Measurements from ENCODE around the gene LPO.

LPO gene

GRCh38 chr17:58279016-58279711, 40.8 kb downstream of the LPO start:
- no peak for DNase-seq

DNA sequence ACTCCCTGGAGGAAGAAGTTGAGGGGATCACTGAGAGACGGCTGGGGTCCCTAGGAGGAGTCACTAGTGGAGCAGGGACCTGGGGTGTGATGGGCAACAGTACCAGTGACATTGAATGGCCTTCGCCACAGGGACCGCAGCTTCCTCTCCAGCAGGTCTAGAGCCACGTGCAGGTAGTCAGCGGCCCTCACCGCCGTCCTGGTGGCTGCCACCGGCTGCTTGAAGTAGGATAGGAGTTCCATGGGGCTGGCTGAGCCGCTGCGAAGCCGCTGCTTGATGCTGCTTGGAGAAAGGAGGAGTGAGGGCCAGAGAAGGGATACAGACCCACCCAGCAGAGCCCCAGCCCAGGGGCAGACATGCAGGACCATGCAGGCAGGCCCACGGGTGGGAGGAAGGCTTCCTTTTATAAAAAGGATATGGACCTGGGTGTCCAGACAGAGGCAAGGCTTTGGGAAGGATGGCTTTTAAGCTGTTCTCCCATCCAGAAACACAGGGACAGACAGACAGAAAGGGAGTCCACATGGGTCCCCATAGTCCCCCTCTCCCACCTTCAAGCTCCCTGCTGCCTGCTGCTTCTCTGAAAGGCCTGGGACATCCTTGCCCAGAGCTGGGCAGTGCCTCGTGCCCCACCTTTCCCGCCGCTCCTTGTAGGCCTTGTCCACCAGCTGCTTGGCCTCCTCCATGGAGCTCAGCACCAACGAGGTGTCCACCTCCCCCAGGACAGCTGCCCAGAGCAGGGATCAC, 41.5 kb downstream of the LPO start:
- DNase-seq: no peak

- DNase-seq: no peak
Observed at GRCh38 chr17:58280480-58281217, 42.3 kb downstream of the LPO start, which contains the start of gene MPO. Gene MPO (minus strand): TSS chr17:58280935. CDS start chr17:58280758, 177 bp downstream.

GRCh38 chr17:58281511-58282011, 43.2 kb downstream of the LPO start:
- no peak for DNase-seq

GRCh38 chr17:58282442-58282841, 44.1 kb downstream of the LPO start:
- no peak for DNase-seq

GRCh38 chr17:58283674-58284612, 45.6 kb downstream of the LPO start:
- DNase-seq: no peak

GRCh38 chr17:58284613-58285421, 46.4 kb downstream of the LPO start:
- DNase-seq: no peak

DNA sequence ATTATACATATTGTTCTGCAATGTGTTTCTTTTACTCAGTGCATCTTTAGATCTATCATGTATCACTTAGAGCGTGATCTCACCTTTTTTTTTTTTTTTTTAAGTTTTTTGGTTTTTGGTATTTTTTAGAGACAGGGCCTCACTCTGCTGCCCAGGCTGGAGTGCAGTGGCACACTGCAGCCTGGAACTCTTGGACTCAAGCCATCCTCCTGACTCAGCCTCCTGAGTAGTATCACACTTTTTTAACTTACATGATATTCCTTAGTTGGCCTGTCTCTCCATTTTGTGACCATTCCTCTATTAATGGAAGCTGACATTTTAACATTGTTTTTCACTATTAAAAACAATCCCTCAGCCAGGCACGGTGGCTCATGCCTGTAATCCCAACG, 47.0 kb downstream of the LPO start:
- DNase-seq: no peak

- DNase-seq: no peak
Observed at GRCh38 chr17:58289869-58290268, 51.5 kb downstream of the LPO start.

DNA sequence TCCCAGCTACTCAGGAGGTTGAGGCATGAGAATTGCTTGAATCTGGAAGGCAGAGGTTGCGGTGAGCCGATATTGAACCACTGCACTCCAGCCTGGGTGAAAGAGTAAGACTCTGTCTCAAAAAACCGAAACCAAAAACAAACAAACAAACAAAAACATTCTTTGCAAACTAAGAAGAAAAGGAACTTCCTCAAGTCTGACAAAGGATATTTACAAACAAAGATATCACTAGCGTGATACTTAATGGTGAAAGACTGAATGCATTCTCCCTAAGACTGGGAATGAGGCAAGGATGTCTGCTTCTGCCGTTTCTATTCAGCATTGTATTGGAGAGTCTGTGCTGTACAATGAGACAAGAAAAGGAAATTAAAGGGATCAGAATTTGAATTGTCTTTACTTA, 52.9 kb downstream of the LPO start:
- DNase-seq: no peak

GRCh38 chr17:58294034-58294433, 55.6 kb downstream of the LPO start:
- DNase-seq: no peak

GRCh38 chr17:58300336-58300735, 62.0 kb downstream of the LPO start:
- no peak for DNase-seq

DNA sequence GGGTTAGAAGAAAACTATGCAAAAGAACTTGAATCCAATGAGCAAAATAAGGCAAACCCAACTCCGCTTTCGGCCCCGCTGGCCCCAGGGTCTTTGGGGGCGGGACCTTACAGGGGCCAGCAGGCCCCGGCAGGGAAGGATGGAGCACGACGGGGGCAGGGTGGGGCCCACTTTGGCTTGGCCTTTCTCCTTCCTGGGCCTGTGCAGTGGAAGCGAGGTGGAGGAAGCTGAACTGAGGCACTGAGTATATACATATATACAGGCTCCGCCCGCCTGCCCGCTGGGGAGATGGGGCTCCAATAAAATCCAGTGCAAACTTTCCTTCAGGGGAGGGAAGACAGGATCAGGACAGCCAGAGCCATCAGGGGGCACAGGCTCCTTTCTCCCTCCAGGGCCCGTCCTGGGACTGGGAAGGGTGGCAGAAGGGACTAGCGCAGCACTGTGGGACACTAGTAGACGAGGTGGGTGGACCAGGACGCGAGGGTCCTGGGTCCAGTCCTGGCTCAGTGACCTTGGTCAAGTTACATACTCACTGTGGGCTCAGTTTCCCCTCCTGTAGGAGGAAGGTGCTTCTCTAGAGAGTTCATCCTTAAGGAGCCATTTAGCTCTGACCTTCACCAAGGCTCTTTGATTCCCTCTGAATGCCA, 63.2 kb downstream of the LPO start:
- no peak for DNase-seq

DNA sequence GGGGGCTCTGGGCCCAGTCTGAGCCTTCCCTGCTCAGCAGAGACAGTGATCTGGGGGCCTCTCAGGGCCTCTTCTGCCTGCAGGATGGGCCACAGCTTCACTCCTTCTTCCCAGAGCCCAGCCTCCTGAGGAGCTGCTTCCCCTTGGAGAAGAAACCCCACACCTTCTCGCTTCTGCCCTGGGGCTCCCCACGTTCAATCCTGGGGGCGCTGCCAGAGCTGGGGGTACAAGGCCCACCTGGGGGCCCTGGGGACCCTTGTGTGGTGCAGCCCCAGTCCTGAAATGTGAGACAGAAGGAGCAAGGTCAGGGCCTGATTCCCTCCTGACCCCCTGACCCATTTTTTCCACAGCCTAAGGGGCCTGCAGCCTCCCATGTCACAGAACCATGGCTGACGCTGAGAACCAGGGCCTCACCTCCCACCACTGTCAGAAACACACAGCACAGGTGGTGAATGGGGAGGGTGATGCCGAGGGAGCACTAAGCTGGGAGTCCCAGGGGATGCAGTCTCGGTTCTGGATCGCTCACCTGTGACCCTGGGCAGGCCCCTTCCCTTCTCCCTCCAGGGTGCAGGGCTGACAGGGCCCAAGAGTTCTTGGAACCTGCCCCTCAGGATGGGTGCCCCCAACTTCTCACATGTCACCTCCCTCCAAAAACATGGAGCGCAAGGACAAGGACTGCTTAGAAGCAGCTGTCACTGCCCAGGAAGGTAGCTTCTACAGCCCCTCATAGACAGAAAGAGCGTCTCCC, 64.0 kb downstream of the LPO start:
- no peak for DNase-seq

- no peak for DNase-seq
Observed at GRCh38 chr17:58302919-58303585, 64.7 kb downstream of the LPO start.

DNA sequence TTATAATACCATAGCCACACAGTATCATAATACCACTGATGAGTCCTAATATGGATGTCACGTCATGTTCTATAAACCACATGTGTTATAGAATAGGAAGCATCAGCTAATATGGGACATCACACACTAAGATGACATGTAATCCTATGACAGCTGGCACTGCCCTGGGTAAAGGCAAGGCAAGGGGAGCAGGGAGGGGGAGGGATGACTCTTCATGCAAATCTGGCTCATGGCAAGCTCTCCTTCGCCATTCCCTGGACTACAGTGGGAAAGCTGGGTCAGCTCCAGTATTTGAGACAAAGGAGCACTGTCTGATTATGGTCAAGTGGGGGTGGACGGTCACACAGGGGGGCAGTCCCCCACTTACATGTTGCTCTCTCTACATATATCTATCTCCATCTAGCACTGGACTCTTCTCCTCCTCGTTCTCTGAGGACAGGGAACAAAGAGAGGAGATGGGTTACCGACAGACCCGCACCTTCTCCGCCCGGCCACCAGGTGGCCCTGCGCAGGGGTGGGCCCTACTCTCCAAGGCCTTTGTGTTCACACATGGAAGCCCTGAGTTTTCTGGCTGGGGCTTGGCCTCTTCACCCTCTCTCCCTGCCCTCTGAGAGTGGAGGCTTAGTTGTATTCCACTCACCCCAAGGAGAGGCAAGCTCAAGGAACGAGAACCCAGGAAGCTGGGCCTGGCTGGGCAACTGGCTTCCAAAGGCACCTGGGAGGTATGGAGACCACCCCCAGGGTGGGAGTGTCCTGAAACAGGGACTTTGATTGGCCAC, 65.8 kb downstream of the LPO start:
- DNase-seq: no peak

- no peak for DNase-seq
Observed at GRCh38 chr17:58304750-58305486, 66.5 kb downstream of the LPO start.

- no peak for DNase-seq
Observed at GRCh38 chr17:58305626-58306025, 67.2 kb downstream of the LPO start.
